K562 (cell line): ENCODE data around the gene IL13RA1. TPM values are rescaled to one million over a fixed set of nuclear protein-coding genes. Genes with fewer than 3 reads are reported as not detected.
A peak's percentile ranks its signal among the peaks of the same experiment; 100 is the strongest.

Experiments
- ATF7 ChIP-seq: fragments of 450-650 bp; IDR thresholded peaks from 2 replicates; pipeline ENCODE4 v1.7.1; 2014; ENCODE audit warnings: mild to moderate bottlenecking, moderate library complexity
- BCLAF1 ChIP-seq, 2 experiments: fragments of 450-650 bp in 1 of 2; IDR thresholded peaks; 2 replicates each; pipeline ENCODE4 v1.6.1; 2011 to 2017; ENCODE audit warnings: low read depth in 2 of 2, antibody characterized with exemption in 1 of 2, borderline replicate concordance in 1 of 2, low read length in 1 of 2, mild to moderate bottlenecking in 1 of 2, mixed read lengths in 1 of 2; ENCODE audit not compliant: control insufficient read depth in 1 of 2
- CBFB ChIP-seq: sonication (generic); formaldehyde crosslinking; IDR thresholded peaks from 2 replicates; pipeline ENCODE4 v1.4.0; 2020; ENCODE audit warnings: mild to moderate bottlenecking, missing genetic modification reagents
- E2F4 ChIP-seq: sonication (generic); formaldehyde crosslinking; IDR thresholded peaks from 2 replicates; pipeline ENCODE4 v1.8.0; 2022; ENCODE audit warnings: mild to moderate bottlenecking, low read depth, missing genetic modification reagents
- ETV5 ChIP-seq: sonication (generic); formaldehyde crosslinking; IDR thresholded peaks from 2 replicates; pipeline ENCODE4 v1.4.0; 2020; ENCODE audit warnings: low read depth, mild to moderate bottlenecking, missing genetic modification reagents
- GATAD2B ChIP-seq: fragments of 450-650 bp; IDR thresholded peaks from 2 replicates; pipeline ENCODE4 v1.6.1; 2017; ENCODE audit warnings: mild to moderate bottlenecking, borderline replicate concordance
- KLF6 ChIP-seq: fragments of 250-450 bp; sonication (Bioruptor Pico); IDR thresholded peaks from 2 replicates; pipeline ENCODE4 v1.4.0; 2020; ENCODE audit warnings: mild to moderate bottlenecking, moderate library complexity, borderline replicate concordance
- L3MBTL2 ChIP-seq: fragments of 450-650 bp; IDR thresholded peaks from 2 replicates; pipeline ENCODE4 v1.6.1; 2016; ENCODE audit warnings: mild to moderate bottlenecking, moderate library complexity
- MEIS2 ChIP-seq: fragments of 450-650 bp; IDR thresholded peaks from 2 replicates; pipeline ENCODE4 v1.6.1; 2014; ENCODE audit warnings: mild to moderate bottlenecking; ENCODE audit not compliant: partially characterized antibody
- PCBP2 ChIP-seq: fragments of 200-400 bp; formaldehyde crosslinking; IDR thresholded peaks from 2 replicates; pipeline ENCODE4 v1.6.1; 2018; ENCODE audit warnings: low read length, low read depth, mild to moderate bottlenecking, moderate library complexity; ENCODE audit not compliant: poor library complexity, severe bottlenecking
- TARDBP ChIP-seq: fragments of 450-650 bp; IDR thresholded peaks from 2 replicates; pipeline ENCODE4 v1.6.1; 2016
- ZBTB8A ChIP-seq: fragments of 450-650 bp; IDR thresholded peaks from 2 replicates; pipeline ENCODE4 v1.6.1; 2018; ENCODE audit warnings: mild to moderate bottlenecking, moderate library complexity; ENCODE audit not compliant: partially characterized antibody
- ZNF263 ChIP-seq: sonication (generic); formaldehyde crosslinking; IDR thresholded peaks from 2 replicates; pipeline ENCODE4 v1.8.0; 2022; ENCODE audit warnings: mild to moderate bottlenecking, missing genetic modification reagents, borderline replicate concordance
- ZNF408 ChIP-seq: fragments of 250-450 bp; sonication (Bioruptor Pico); IDR thresholded peaks from 2 replicates; pipeline ENCODE4 v1.4.0; 2020; ENCODE audit warnings: low read depth, mild to moderate bottlenecking, moderate library complexity
- ZNF444 ChIP-seq: fragments of 250-450 bp; sonication (Bioruptor Pico); IDR thresholded peaks from 2 replicates; pipeline ENCODE4 v1.4.0; 2020; ENCODE audit warnings: mild to moderate bottlenecking, moderate library complexity
- polyA plus RNA-seq, 8 experiments: library from polyadenylated mRNA; depleted of rRNA in 4 of 8; stranded (reverse) in 5 of 8; unstranded in 3 of 8; fragments of >200 nt; fragmentation: Nextera tagmentation in 2 of 8; fragmentation: Illumina TruSeq in 1 of 8; extraction: Ambion mirVana in 2 of 8; extraction: Trizol in 1 of 8; gene quantifications; 2 replicates each; pipeline versions ENCODE4 v1.2.1 to v1.2.3, GENCODE V29; 2011 to 2014; ENCODE audit warnings: inconsistent platforms in 1 of 8, missing spikeins in 1 of 8
- total RNA-seq, 7 experiments: library from RNA; depleted of rRNA in 6 of 7; stranded (reverse); fragments of >200 nt in 6 of 7; fragmentation: Illumina TruSeq in 2 of 7; extraction: Trizol in 2 of 7; gene quantifications; 2 replicates each; pipeline versions ENCODE4 v1.2.1 to v1.2.3, GENCODE V29; 2011 to 2021; ENCODE audit warnings: low replicate concordance in 1 of 7
- TF ChIP-seq, protein P1 (sequence below): fragments of 250-450 bp; sonication (Bioruptor Pico); IDR thresholded peaks from 2 replicates; pipeline ENCODE4 v1.4.0; 2020; ENCODE audit warnings: mild to moderate bottlenecking, moderate library complexity
- TF ChIP-seq, protein P2 (sequence below): IDR thresholded peaks from 2 replicates; pipeline ENCODE4 v1.6.1; 2014; ENCODE audit warnings: antibody characterized with exemption

Gene IL13RA1
- total and polyA plus RNA-seq, 9 of the 15 experiments (the other 6 are each of a cell fraction or from before 2014, with no cell fraction given): 2.9 to 22.9 (median 12.2) TPM

- TF ChIP-seq, protein P1, sequence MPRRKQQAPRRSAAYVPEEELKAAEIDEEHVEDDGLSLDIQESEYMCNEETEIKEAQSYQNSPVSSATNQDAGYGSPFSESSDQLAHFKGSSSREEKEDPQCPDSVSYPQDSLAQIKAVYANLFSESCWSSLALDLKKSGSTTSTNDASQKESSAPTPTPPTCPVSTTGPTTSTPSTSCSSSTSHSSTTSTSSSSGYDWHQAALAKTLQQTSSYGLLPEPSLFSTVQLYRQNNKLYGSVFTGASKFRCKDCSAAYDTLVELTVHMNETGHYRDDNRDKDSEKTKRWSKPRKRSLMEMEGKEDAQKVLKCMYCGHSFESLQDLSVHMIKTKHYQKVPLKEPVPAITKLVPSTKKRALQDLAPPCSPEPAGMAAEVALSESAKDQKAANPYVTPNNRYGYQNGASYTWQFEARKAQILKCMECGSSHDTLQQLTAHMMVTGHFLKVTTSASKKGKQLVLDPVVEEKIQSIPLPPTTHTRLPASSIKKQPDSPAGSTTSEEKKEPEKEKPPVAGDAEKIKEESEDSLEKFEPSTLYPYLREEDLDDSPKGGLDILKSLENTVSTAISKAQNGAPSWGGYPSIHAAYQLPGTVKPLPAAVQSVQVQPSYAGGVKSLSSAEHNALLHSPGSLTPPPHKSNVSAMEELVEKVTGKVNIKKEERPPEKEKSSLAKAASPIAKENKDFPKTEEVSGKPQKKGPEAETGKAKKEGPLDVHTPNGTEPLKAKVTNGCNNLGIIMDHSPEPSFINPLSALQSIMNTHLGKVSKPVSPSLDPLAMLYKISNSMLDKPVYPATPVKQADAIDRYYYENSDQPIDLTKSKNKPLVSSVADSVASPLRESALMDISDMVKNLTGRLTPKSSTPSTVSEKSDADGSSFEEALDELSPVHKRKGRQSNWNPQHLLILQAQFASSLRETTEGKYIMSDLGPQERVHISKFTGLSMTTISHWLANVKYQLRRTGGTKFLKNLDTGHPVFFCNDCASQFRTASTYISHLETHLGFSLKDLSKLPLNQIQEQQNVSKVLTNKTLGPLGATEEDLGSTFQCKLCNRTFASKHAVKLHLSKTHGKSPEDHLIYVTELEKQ (CRISPR knock-in tag): no peak
- TF ChIP-seq BCLAF1 (IDR thresholded peaks at IDR 0.05; ENCODE audit: borderline replicate concordance in 1 of 2, control insufficient read depth in 1 of 2, low read depth in 2 of 2, low read length in 1 of 2) (no peak), MEIS2 (peak; percentile 11), ZBTB8A (no peak), E2F4 (CRISPR knock-in tag) (no peak), ZNF408 (CRISPR knock-in tag) (no peak), PCBP2 (no peak), ATF7 (peak; percentile 46), L3MBTL2 (peak; percentile 96), ZNF263 (CRISPR knock-in tag) (no peak), ZNF444 (CRISPR knock-in tag) (no peak), ETV5 (CRISPR knock-in tag) (0 out of 2 replicates have a peak, but pooled peaks have one; percentile 45), KLF6 (CRISPR knock-in tag) (no peak), CBFB (CRISPR knock-in tag) (no peak), TARDBP (no peak), GATAD2B (no peak)
- TF ChIP-seq, protein P2, sequence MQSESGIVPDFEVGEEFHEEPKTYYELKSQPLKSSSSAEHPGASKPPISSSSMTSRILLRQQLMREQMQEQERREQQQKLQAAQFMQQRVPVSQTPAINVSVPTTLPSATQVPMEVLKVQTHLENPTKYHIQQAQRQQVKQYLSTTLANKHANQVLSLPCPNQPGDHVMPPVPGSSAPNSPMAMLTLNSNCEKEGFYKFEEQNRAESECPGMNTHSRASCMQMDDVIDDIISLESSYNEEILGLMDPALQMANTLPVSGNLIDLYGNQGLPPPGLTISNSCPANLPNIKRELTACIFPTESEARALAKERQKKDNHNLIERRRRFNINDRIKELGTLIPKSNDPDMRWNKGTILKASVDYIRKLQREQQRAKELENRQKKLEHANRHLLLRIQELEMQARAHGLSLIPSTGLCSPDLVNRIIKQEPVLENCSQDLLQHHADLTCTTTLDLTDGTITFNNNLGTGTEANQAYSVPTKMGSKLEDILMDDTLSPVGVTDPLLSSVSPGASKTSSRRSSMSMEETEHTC: no peak
These were observed at the start of gene IL13RA1 (continued) for GRCh38 chrX:118726887-118727685.
